Esophagus squamous epithelium (tissue), 4 donors: ENCODE measurements around the gene TMEM184C.

Experiments used
- POLR2A ChIP-seq, 4 donors: fragments of 450-650 bp; IDR thresholded peaks; one replicate each; pipeline ENCODE4 v1.6.1; 2017; ENCODE audit warnings: antibody characterized with exemption in 4 of 4, mild to moderate bottlenecking in 4 of 4, moderate library complexity in 3 of 4
- TF ChIP-seq, protein P1 (sequence below), 6 experiments: fragments of 450-650 bp in 4 of 6; fragments of 200-600 bp in 2 of 6; sonication (generic) in 2 of 6; IDR thresholded peaks; one replicate each; pipeline ENCODE4 v1.5.1; 2016 to 2019; ENCODE audit warnings: antibody characterized with exemption in 6 of 6, mild to moderate bottlenecking in 4 of 6, moderate library complexity in 4 of 6

DNA sequence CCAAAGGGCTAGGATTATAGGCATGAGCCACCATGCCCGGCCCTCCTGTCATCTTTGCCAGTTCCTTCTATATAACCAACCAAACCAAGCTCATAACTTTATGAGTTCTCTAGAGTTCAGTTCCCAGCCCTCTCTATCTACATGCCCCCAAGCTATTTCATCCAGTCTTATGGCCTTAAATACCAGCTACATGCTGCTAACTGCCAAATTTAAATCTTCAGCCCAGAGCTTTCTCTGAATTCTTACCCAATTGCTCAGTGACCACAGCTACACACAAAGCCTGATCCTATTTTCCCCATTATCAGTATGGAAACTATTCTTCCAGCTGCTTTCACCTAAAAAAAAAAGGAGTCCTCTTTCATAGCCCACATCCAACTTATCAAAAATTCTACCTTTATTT is 23.1 kb downstream of the TMEM184C start:
- TF ChIP-seq, protein P1, sequence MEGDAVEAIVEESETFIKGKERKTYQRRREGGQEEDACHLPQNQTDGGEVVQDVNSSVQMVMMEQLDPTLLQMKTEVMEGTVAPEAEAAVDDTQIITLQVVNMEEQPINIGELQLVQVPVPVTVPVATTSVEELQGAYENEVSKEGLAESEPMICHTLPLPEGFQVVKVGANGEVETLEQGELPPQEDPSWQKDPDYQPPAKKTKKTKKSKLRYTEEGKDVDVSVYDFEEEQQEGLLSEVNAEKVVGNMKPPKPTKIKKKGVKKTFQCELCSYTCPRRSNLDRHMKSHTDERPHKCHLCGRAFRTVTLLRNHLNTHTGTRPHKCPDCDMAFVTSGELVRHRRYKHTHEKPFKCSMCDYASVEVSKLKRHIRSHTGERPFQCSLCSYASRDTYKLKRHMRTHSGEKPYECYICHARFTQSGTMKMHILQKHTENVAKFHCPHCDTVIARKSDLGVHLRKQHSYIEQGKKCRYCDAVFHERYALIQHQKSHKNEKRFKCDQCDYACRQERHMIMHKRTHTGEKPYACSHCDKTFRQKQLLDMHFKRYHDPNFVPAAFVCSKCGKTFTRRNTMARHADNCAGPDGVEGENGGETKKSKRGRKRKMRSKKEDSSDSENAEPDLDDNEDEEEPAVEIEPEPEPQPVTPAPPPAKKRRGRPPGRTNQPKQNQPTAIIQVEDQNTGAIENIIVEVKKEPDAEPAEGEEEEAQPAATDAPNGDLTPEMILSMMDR (IDR thresholded peaks at IDR 0.05) = no peak
- no peak for TF ChIP-seq POLR2A (IDR thresholded peaks at IDR 0.05)
